Jurkat, Clone E6-1 (cell line): ENCODE results near the gene ERVK3-1.
"Not testable (repeated sequence)": the region's sequence is repeated elsewhere in the genome, so short reads cannot be mapped to it uniquely, and the experiment has no call there.

Source experiments
- DNase-seq: peaks from one replicate; pipeline ENCODE4 v3.0.0-alpha.2; 2011; ENCODE audit warnings: low read depth, low spot score
- H3K4me3 ChIP-seq: 2 replicates; pipeline ENCODE4 v1.5.1; 2011; ENCODE audit warnings: mild to moderate bottlenecking, low read length, control low read depth, moderate library complexity

Gene ERVK3-1

GRCh38 chr19:58336216-58336615, 31.0 kb downstream of the ERVK3-1 start:
- no peak overlapping the region for H3K4me3 ChIP-seq
- DNase-seq, result no peak

- DNase-seq, result no peak
- H3K4me3 ChIP-seq, result no peak overlapping the region
Observed at GRCh38 chr19:58336820-58337219, 31.6 kb downstream of the ERVK3-1 start.

GRCh38 chr19:58338336-58338735, 33.2 kb downstream of the ERVK3-1 start:
- no peak overlapping the region for H3K4me3 ChIP-seq
- DNase-seq, result no peak

GRCh38 chr19:58338825-58339558, 33.8 kb downstream of the ERVK3-1 start:
- no peak for DNase-seq
- no peak overlapping the region for H3K4me3 ChIP-seq

- H3K4me3 ChIP-seq, result no peak overlapping the region
- no peak for DNase-seq
Observed at GRCh38 chr19:58345558-58345957, 40.4 kb downstream of the ERVK3-1 start.

GRCh38 chr19:58346961-58347929, 42.1 kb downstream of the ERVK3-1 start:
- peak overlapping the region; percentile 81 for H3K4me3 ChIP-seq
- peak; percentile 58 for DNase-seq

- not testable (repeated sequence) for DNase-seq
- H3K4me3 ChIP-seq, result peak overlapping the region; percentile 81
Observed at GRCh38 chr19:58348080-58348479, 42.9 kb downstream of the ERVK3-1 start.

GRCh38 chr19:58349590-58349989, 44.4 kb downstream of the ERVK3-1 start:
- H3K4me3 ChIP-seq, result no peak overlapping the region

GRCh38 chr19:58350001-58350861, 45.1 kb downstream of the ERVK3-1 start:
- H3K4me3 ChIP-seq, result no peak overlapping the region
- DNase-seq, result no peak

More at GRCh38 chr19:58349590-58349989, 44.4 kb downstream of the ERVK3-1 start:
- no peak for DNase-seq

- H3K4me3 ChIP-seq, result no peak overlapping the region
- DNase-seq, result no peak
Observed at GRCh38 chr19:58350871-58351557, 45.8 kb downstream of the ERVK3-1 start.

GRCh38 chr19:58351558-58351878, 46.3 kb downstream of the ERVK3-1 start:
- no peak overlapping the region for H3K4me3 ChIP-seq
- no peak for DNase-seq

- no peak for DNase-seq
- H3K4me3 ChIP-seq, result no peak overlapping the region
Observed at GRCh38 chr19:58351990-58352755, 47.0 kb downstream of the ERVK3-1 start.

- no peak for DNase-seq
- no peak within 1 kb of the TSS for H3K4me3 ChIP-seq
Observed at GRCh38 chr19:58352760-58353671, 47.8 kb downstream of the ERVK3-1 start, which contains the start of gene A1BG. A1BG (minus strand) TSS chr19:58353492; CDS start chr19:58353437, 55 bp downstream.

GRCh38 chr19:58353717-58354477, 48.7 kb downstream of the ERVK3-1 start:
- DNase-seq, result no peak
- H3K4me3 ChIP-seq, result no peak overlapping the region

- DNase-seq, result no peak
Observed at GRCh38 chr19:58354478-58355030, 49.4 kb downstream of the ERVK3-1 start.

GRCh38 chr19:58355215-58355796, 50.1 kb downstream of the ERVK3-1 start:
- H3K4me3 ChIP-seq, result no peak overlapping the region
- no peak for DNase-seq

More at GRCh38 chr19:58354478-58355030, 49.4 kb downstream of the ERVK3-1 start:
- no peak overlapping the region for H3K4me3 ChIP-seq
